HL-60/S4 treated with retinoic acid at 250 ng/mL for 4 days and 3 days (cell line): Measurements from ENCODE around the gene SLC35A4.
"Not testable (repeated sequence)": the region's sequence is repeated elsewhere in the genome, so short reads cannot be mapped to it uniquely, and the experiment has no call there.

Source experiments
- in situ Hi-C: fragments of 300-500 bp; cut with MboI; formaldehyde crosslinking; loops from 2 replicates; pipeline ENCODE4 v1.7.0; 2022; ENCODE audit warnings: low sequenced_read_pairs

The SLC35A4 gene

GRCh38 chr5:140557965-140558364 lies 6.7 kb upstream of the SLC35A4 start:
- in situ Hi-C loops = no loop called here

- in situ Hi-C loops = no loop called here
These were observed 6.1 kb upstream of the SLC35A4 start for GRCh38 chr5:140558542-140558941.

GRCh38 chr5:140560227-140560626 lies 4.4 kb upstream of the SLC35A4 start:
- in situ Hi-C loops = no loop called here

GRCh38 chr5:140561753-140562523 lies 2.7 kb upstream of the SLC35A4 start:
- in situ Hi-C loops = no loop called here

GRCh38 chr5:140563596-140563995 lies 1.0 kb upstream of the SLC35A4 start:
- in situ Hi-C loops = no loop called here

GRCh38 chr5:140565024-140565779 lies 574 bp downstream of the SLC35A4 start:
- in situ Hi-C loops = no loop called here

- in situ Hi-C loops = no loop called here
These were observed 1.1 kb downstream of the SLC35A4 start for GRCh38 chr5:140565780-140566095.

- in situ Hi-C loops = no loop called here
These were observed 2.0 kb downstream of the SLC35A4 start for GRCh38 chr5:140566665-140567064.

GRCh38 chr5:140567136-140567818 lies 2.6 kb downstream of the SLC35A4 start:
- in situ Hi-C loops = no loop called here

- in situ Hi-C loops = no loop called here
These were observed 3.2 kb downstream of the SLC35A4 start for GRCh38 chr5:140567871-140568270.

- in situ Hi-C loops = no loop called here
These were observed 3.9 kb downstream of the SLC35A4 start for GRCh38 chr5:140568443-140569063.

- in situ Hi-C loops = no loop called here
These were observed 4.6 kb downstream of the SLC35A4 start for GRCh38 chr5:140569197-140569596.

- in situ Hi-C loops = no loop called here
These were observed 5.4 kb downstream of the SLC35A4 start for GRCh38 chr5:140570058-140570457.

GRCh38 chr5:140570488-140570887 lies 5.9 kb downstream of the SLC35A4 start:
- in situ Hi-C loops = no loop called here

- in situ Hi-C loops = no loop called here
These were observed 6.5 kb downstream of the SLC35A4 start for GRCh38 chr5:140571105-140571504.

GRCh38 chr5:140573683-140574082 lies 9.1 kb downstream of the SLC35A4 start:
- in situ Hi-C loops = no loop called here

GRCh38 chr5:140574165-140574564 lies 9.5 kb downstream of the SLC35A4 start:
- in situ Hi-C loops = no loop called here

- in situ Hi-C loops = no loop called here
These were observed 10.7 kb downstream of the SLC35A4 start for GRCh38 chr5:140575309-140575708.

GRCh38 chr5:140576776-140577201 lies 12.2 kb downstream of the SLC35A4 start:
- in situ Hi-C loops = no loop called here

GRCh38 chr5:140579188-140579747 lies 14.6 kb downstream of the SLC35A4 start:
- in situ Hi-C loops = not testable (repeated sequence)

- in situ Hi-C loops = no loop called here
These were observed 22.9 kb downstream of the SLC35A4 start for GRCh38 chr5:140587495-140587894.
